Progenitor cell of endocrine pancreas (in vitro differentiated cells): ENCODE data around the gene NDFIP1. TPM values are rescaled to one million over a fixed set of nuclear protein-coding genes. Genes with fewer than 3 reads are reported as not detected.
A peak's percentile ranks its signal among the peaks of the same experiment; 100 is the strongest.
"Not testable (repeated sequence)": the region's sequence is repeated elsewhere in the genome, so short reads cannot be mapped to it uniquely, and the experiment has no call there.

ENCODE experiments used
- DNase-seq: peaks from one replicate; pipeline ENCODE4 v3.0.0; 2021; ENCODE audit warnings: low spot score; ENCODE audit not compliant: unreplicated experiment
- H3K27ac Mint-ChIP-seq: 2 replicates; pipeline ENCODE4 v1.8.0; 2021; ENCODE audit warnings: mild to moderate bottlenecking, moderate library complexity, mixed read lengths
- H3K27me3 Mint-ChIP-seq: 2 replicates; pipeline ENCODE4 v1.8.0; 2021; ENCODE audit warnings: mixed read lengths
- H3K36me3 Mint-ChIP-seq: 2 replicates; pipeline ENCODE4 v1.8.0; 2022; ENCODE audit warnings: mixed read lengths; ENCODE audit not compliant: insufficient read depth
- H3K4me1 Mint-ChIP-seq: 2 replicates; pipeline ENCODE4 v1.8.0; 2021; ENCODE audit warnings: low read depth, mixed read lengths
- H3K4me3 Mint-ChIP-seq: 2 replicates; pipeline ENCODE4 v1.8.0; 2021; ENCODE audit warnings: low read depth, mild to moderate bottlenecking, moderate library complexity, mixed read lengths
- H3K9me3 Mint-ChIP-seq: 2 replicates; pipeline ENCODE4 v1.8.0; 2021; ENCODE audit warnings: low read depth, mixed read lengths
- total RNA-seq: library from RNA; stranded (reverse); gene quantifications from 2 replicates; pipeline ENCODE4 v1.2.1, GENCODE V29; 2021
- TF ChIP-seq, protein P1 (sequence below): fragments of 200-600 bp; sonication (generic); IDR thresholded peaks from one replicate; pipeline ENCODE4 v1.5.0; 2021; ENCODE audit warnings: antibody characterized with exemption, mild to moderate bottlenecking; ENCODE audit not compliant: unreplicated experiment

Gene NDFIP1
- total RNA-seq, 1 donor from 2014 or later, result 247 TPM

- no peak for DNase-seq
- H3K4me3 Mint-ChIP-seq, result no peak overlapping the region
- peaks cover 19% of the 10 kb centered on the region for H3K4me1 Mint-ChIP-seq
- H3K9me3 Mint-ChIP-seq, result no peaks in the 10 kb centered on the region
- TF ChIP-seq, protein P1, sequence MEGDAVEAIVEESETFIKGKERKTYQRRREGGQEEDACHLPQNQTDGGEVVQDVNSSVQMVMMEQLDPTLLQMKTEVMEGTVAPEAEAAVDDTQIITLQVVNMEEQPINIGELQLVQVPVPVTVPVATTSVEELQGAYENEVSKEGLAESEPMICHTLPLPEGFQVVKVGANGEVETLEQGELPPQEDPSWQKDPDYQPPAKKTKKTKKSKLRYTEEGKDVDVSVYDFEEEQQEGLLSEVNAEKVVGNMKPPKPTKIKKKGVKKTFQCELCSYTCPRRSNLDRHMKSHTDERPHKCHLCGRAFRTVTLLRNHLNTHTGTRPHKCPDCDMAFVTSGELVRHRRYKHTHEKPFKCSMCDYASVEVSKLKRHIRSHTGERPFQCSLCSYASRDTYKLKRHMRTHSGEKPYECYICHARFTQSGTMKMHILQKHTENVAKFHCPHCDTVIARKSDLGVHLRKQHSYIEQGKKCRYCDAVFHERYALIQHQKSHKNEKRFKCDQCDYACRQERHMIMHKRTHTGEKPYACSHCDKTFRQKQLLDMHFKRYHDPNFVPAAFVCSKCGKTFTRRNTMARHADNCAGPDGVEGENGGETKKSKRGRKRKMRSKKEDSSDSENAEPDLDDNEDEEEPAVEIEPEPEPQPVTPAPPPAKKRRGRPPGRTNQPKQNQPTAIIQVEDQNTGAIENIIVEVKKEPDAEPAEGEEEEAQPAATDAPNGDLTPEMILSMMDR, result no peak
- no peak overlapping the region for H3K27ac Mint-ChIP-seq
- peaks cover 37% of the 10 kb centered on the region for H3K36me3 Mint-ChIP-seq
- no peaks in the 10 kb centered on the region for H3K27me3 Mint-ChIP-seq
Measured at GRCh38 chr5:142150431-142150830, 41.9 kb downstream of the NDFIP1 start.

DNA sequence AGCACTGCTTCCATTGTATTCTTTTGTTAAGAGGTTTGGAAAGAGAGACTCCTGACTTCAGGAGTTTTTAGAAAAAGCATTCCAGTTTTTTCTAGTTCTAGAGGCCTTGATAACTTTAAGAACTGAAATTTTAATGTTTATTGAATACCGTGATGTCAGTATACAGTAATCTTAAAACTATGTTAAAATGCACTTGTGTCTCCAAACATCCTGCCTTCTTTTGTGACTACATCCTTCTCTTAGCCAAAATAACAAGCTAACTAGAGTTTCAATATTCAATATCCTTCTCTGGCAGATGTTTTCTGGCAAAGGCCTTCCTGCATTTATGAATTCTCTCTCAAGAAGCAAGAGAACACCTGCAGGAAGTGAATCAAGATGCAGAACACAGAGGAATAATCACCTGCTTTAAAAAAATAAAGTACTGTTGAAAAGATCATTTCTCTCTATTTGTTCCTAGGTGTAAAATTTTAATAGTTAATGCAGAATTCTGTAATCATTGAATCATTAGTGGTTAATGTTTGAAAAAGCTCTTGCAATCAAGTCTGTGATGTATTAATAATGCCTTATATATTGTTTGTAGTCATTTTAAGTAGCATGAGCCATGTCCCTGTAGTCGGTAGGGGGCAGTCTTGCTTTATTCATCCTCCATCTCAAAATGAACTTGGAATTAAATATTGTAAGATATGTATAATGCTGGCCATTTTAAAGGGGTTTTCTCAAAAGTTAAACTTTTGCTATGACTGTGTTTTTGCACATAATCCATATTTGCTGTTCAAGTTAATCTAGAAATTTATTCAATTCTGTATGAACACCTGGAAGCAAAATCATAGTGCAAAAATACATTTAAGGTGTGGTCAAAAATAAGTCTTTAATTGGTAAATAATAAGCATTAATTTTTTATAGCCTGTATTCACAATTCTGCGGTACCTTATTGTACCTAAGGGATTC, 43.1 kb downstream of the NDFIP1 start:
- H3K27me3 Mint-ChIP-seq, result no peaks in the 10 kb centered on the region
- peaks cover 32% of the 10 kb centered on the region for H3K36me3 Mint-ChIP-seq
- H3K4me1 Mint-ChIP-seq, result peaks cover 19% of the 10 kb centered on the region
- TF ChIP-seq, protein P1, result peak; percentile 91
- no peak overlapping the region for H3K27ac Mint-ChIP-seq
- H3K4me3 Mint-ChIP-seq, result no peak overlapping the region
- DNase-seq, result no peak
- H3K9me3 Mint-ChIP-seq, result no peaks in the 10 kb centered on the region

GRCh38 chr5:142152384-142152732, 43.8 kb downstream of the NDFIP1 start:
- TF ChIP-seq, protein P1, result no peak
- H3K27me3 Mint-ChIP-seq, result no peaks in the 10 kb centered on the region
- no peak overlapping the region for H3K4me3 Mint-ChIP-seq
- no peak for DNase-seq
- peaks cover 18% of the 10 kb centered on the region for H3K4me1 Mint-ChIP-seq
- peaks cover 25% of the 10 kb centered on the region for H3K36me3 Mint-ChIP-seq
- H3K9me3 Mint-ChIP-seq, result no peaks in the 10 kb centered on the region
- no peak overlapping the region for H3K27ac Mint-ChIP-seq

DNA sequence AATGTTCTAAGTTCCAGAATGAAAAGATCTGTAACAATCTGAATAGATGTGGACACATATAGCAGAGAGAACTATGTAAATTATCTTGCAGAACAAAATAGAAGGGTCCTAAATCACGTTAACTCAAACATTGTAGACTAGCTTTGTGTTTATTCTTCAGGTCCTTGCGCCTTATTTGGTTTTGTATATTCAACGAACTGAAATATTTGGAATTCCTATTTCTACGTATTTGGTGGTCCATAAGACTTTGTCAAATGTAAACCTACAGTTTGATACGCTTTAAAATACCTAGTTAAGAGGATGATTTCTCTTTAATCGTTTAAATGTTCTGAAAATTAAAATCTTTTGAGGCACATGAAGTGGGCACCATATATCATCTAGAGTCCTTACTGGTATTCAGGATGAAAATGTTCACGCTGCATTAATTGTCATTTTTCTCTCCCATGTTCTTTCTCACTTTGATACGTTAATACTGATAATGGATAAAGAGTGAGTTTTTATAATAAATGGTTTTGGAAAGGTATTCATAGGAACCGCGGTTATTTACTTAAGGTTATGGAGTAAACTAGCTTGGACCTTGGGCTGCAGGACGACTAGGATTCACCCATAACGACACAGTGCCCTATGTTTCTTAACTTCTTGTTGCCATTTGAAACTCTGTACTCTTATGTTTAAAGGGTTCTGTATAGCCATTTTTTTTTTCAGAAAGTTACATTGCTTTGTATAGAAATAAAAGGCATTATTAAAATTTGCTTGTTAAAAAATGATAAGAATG, 45.3 kb downstream of the NDFIP1 start:
- H3K9me3 Mint-ChIP-seq, result no peaks in the 10 kb centered on the region
- H3K4me1 Mint-ChIP-seq, result peaks cover 16% of the 10 kb centered on the region
- peaks cover 18% of the 10 kb centered on the region for H3K36me3 Mint-ChIP-seq
- no peak overlapping the region for H3K27ac Mint-ChIP-seq
- no peak for DNase-seq
- H3K4me3 Mint-ChIP-seq, result no peak overlapping the region
- no peaks in the 10 kb centered on the region for H3K27me3 Mint-ChIP-seq
- TF ChIP-seq, protein P1, result no peak

DNA sequence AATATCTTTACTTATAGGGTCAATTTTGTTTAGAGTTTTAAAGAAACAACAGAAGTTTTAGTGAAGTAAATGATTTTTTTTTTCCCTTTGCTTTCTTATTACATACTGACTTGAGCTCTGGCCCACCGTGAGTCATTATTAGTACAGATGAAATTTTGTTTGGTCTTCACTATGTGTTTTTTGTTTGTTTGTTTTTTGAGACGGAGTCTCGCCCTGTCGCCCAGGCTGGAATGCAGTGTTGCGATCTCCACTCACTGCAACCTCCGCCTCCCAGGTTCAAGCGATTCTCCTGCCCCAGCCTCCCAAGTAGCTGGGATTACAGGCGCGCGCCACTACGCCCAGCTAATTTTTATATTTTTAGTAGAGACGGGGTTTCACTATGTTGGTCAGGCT, 45.9 kb downstream of the NDFIP1 start:
- H3K27ac Mint-ChIP-seq, H3K4me3 Mint-ChIP-seq, H3K9me3 Mint-ChIP-seq, H3K27me3 Mint-ChIP-seq, DNase-seq: not testable (repeated sequence)
- Mint-ChIP-seq H3K36me3 (peaks cover 16% of the 10 kb centered on the region), H3K4me1 (peaks cover 16% of the 10 kb centered on the region)
